Right forelimb (tissue), 1 donor: ENCODE results near the gene C12orf43.

Experiments used
- DNase-seq: peaks from one replicate; pipeline ENCODE4 v3.0.0-alpha.2; 2018

C12orf43 gene

DNA sequence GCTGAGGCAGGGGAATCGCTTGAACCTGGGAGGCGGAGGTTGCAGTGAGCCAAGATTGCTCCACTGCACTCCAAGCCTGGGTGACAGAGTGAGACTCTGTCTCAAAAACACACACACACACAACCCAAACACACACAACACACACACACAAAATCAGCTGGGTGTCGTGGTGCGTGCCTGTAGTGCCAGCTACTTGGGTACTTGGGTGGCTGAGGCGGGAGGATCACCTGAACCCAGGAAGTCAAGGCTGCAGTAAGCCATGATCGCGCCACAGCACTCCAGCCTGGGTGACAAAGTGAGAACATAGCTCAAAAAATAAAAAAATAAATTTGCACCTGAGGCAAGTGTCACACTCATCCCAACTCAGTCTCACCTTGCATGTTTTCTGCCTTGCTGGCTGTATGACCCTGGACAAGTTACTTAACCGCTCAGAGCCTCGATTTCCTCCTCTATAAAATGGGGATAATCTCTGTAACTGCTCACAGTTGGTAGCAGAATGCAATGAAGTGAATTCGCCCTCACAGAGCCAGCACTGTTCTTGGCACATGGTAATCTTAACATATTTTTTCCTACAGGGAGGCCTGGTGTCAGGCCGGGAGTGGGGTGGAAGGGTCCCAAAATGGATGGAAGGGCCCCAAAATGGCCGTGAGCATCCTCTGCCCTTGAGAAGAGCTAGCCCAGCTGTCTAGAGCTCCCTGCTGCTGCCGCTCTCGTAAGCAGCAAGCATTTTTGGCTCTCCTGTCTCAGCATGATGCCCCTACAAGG lies 38.6 kb downstream of the C12orf43 start:
- no peak for DNase-seq

GRCh38 chr12:120972870-120973543 lies 43.3 kb downstream of the C12orf43 start:
- no peak for DNase-seq

DNA sequence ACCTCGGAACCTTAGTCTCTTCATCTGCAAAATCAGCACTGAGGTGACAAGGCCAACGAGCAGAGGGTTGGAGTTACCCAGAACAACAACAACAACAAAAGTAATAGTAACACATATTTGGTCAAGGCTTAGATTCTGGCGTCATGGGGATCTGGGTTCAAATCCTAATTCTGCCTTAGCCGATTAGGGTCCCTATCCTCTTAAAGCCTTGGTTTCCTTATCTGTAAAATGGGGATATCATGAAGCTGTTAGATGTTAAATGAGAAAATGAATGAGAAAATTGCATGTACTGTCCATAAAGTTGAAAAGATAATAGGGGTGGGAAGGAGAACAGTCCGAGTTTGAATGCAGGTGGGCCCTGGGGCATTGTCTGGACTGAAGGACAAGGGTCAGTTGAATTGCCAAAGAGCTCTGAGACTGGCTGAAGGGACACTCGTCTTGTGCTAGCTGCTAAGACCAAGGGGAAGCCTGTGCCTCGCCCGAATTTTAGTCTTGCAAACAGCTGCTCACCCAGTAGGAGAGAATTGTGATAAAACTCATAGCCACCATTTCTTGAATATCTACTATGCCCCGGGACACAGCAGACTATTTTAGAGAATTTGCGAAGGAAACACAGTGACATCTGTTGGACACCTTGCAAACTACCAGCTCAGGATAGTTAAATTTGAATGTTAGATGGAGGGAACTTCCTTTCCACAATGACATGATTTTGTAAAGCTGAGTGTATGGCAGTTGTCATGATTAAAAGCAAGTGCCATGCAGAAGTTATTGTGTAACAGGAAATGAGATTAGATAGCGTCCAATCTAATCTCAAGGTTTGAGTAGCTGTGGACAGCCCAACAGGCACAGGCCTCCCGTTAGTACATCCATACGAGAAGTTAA lies 44.7 kb downstream of the C12orf43 start:
- no peak for DNase-seq

DNA sequence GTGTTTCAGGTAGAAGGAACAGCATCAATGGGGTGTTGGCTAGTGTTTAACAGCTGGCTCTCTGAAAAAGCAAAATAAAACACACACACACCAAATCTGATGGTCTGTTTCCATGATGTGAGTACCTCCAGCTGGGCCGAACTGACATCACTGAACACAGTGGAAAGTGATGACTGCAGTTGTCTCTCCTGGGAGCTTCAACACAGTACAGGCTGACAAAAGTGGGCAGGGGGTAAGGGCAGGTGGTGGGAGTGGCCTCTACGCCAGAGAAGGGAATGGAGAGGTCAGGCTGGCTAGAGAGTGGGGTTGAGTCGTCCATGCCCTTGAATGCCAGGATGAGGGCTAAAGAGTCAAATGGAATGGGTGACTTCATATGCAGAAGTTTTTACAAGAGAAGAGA lies 46.0 kb downstream of the C12orf43 start:
- DNase-seq = no peak

DNA sequence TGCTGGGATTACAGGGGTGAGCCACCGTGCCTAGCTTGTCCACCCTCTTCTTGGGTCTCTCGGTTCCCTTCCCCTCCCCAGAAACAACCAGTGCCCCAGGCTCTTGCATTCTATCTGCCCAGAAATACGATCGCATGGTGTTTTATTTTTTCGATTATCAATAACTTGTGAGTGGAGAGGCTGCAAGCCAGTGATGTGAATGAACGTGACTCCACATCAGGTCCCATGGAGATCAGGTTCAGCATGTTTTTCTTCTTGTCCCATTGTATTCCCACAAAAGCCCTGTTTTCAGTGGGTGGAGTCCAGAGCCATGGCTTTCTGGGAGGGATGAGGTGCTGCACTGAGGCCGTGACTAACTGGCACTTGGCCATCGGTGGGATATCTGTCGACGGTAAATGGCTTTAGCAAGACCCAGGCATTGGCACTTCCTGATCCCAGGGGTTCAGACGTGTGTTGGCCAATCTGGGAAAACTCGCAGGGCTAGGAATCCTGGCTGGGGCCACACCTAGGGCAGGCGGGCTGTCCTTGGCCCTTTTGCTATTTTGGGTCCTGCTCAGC lies 50.7 kb downstream of the C12orf43 start:
- no peak for DNase-seq

DNA sequence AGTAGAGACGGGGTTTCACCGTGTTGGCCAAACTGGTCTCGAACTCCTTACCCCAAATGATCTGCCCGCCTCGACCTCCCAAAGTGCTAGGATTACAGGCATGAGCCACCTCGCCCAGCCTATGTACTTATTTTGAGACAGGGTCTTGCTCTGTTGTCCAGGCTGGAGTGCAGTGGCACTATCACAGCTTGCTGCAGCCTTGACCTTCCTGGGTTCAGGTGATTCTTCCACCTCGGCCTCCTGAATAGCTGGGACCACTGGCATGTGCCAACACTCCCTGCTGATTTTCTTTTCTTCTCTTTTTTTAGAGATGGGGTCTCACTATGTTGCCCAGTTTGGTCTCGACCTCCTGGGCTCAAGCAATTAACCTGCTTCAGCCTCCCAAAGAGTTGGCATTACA lies 52.0 kb downstream of the C12orf43 start:
- DNase-seq = no peak

DNA sequence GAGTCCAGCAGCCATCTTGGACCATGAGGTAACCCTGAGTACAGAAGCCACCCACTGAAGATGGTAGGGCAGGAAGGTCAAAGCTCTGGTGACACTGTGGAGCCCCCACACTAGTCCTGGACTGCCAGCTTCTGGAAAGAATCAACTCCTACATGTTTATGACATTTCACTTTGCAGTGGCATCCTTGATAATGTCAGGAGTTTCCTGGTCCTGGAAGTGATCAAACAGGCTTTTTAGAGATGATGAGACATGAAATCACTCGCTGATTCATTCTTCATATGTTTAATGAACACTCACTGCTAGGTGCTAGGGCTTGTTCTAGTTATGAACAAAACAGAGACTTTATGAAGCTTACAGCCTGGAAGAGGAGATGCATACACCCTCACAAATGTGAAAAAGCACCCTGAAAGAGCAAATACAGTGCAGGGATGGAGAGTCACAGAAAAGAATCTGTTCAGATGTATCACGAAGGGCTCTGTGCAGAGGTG lies 53.7 kb downstream of the C12orf43 start:
- no peak for DNase-seq

DNA sequence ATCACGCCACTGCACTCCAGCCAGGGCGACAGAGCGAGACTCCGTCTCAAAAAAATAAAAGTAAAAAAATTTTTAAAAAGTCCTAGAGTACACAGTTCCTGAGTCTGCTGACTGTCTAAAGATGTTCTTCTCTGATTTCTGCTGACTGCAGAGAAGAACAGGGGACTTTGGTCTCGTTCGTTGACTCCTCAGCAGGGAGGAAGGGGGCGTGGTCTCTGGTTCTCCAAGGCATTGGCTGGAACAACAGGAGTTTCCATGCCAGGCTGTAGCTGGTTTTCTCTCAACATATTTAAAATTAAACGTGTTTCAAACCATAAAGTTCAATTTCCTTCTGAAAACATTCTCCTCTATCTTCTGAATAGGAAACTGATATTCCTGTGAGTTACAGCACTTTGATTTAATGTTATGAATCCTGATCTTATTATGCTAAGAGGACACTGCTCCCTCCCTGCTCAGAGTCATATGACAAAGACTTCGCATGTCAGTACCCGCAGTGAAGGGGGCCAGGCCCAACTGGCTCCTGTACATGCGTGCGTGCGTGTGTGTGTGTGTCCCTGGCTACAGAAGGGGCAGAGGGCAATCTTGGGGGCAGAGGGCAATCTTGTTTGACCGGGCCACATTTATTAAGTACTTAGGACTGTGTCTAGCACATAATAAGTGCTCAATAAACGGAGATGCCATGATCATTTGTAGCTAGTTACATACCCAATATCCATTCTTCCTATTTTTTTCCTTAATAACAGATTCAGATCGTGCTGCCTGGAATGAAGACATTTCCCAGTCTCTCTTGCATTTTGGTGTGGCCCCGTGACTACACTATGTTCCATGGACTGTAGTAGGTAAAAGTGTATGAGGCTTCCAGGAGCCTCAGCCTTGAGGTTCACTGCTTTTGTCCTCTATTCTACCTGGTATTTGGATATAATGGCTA lies 54.4 kb downstream of the C12orf43 start:
- no peak for DNase-seq

DNA sequence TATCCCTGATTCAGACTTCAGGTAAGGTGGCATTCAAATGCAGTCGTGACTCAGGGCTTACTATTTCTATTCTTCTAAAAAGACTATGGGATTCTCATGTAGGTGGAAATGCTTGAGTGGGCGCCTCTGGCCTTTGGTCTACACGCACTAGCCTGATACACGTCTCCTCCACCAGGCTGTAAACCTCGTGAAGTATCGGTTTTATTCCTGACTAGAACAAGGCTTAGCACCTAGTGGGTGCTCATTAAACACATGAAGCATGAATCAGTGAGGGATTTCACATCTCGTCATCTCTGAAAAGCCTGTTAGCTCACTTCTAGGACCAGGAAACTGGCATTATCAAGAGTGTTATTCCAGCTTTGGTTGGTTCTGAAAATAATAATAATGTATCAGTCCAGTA lies 55.6 kb downstream of the C12orf43 start:
- DNase-seq = no peak

GRCh38 chr12:120959111-120959878 lies 57.0 kb downstream of the C12orf43 start:
- DNase-seq = no peak

- DNase-seq = no peak
Observed at GRCh38 chr12:120956579-120957300, 59.5 kb downstream of the C12orf43 start.

GRCh38 chr12:120955232-120955631 lies 61.1 kb downstream of the C12orf43 start:
- DNase-seq = no peak

GRCh38 chr12:120950807-120951206 lies 65.5 kb downstream of the C12orf43 start:
- DNase-seq = no peak
